ENCODE results near the gene MMP13.

Gene MMP13

GRCh38 chr11:102921587-102922220, 33.8 kb downstream of the MMP13 start:
- DNase-seq, result no peak
- no peaks in the 10 kb centered on the region for H3K9me3 ChIP-seq (ENCODE audit: severe bottlenecking)
- no peak overlapping the region for H3K4me3 ChIP-seq (ENCODE audit: low read depth, low read length)
- no peak overlapping the region for H3K27ac ChIP-seq
- H3K27me3 ChIP-seq (ENCODE audit: insufficient read depth, low read depth, severe bottlenecking), result no peaks in the 10 kb centered on the region
- TF ChIP-seq CTCF (IDR thresholded peaks at IDR 0.05; ENCODE audit: low read depth, low read length), result no peak
- no peaks in the 10 kb centered on the region for H3K36me3 ChIP-seq

- no peak for TF ChIP-seq CTCF (IDR thresholded peaks at IDR 0.05; ENCODE audit: low read depth, low read length)
- no peak overlapping the region for H3K27ac ChIP-seq
- no peaks in the 10 kb centered on the region for H3K27me3 ChIP-seq (ENCODE audit: insufficient read depth, low read depth, severe bottlenecking)
- no peak overlapping the region for H3K4me3 ChIP-seq (ENCODE audit: low read depth, low read length)
- H3K9me3 ChIP-seq (ENCODE audit: severe bottlenecking), result no peaks in the 10 kb centered on the region
- DNase-seq, result no peak
- no peaks in the 10 kb centered on the region for H3K36me3 ChIP-seq
Observed at GRCh38 chr11:102920118-102920684, 35.3 kb downstream of the MMP13 start.

- Histone ChIP-seq H3K4me3 (ENCODE audit: low read depth, low read length) (no peak overlapping the region), H3K27me3 (ENCODE audit: insufficient read depth, low read depth, severe bottlenecking) (no peaks in the 10 kb centered on the region), H3K27ac (no peak overlapping the region), H3K9me3 (ENCODE audit: severe bottlenecking) (no peaks in the 10 kb centered on the region), H3K36me3 (no peaks in the 10 kb centered on the region)
- no peak for DNase-seq
- TF ChIP-seq CTCF (IDR thresholded peaks at IDR 0.05; ENCODE audit: low read depth, low read length), result no peak
Observed at GRCh38 chr11:102915044-102915375, 40.5 kb downstream of the MMP13 start.

GRCh38 chr11:102914238-102915043, 41.1 kb downstream of the MMP13 start:
- Histone ChIP-seq H3K27ac (no peak overlapping the region), H3K4me3 (ENCODE audit: low read depth, low read length) (no peak overlapping the region), H3K36me3 (no peaks in the 10 kb centered on the region), H3K27me3 (ENCODE audit: insufficient read depth, low read depth, severe bottlenecking) (no peaks in the 10 kb centered on the region), H3K9me3 (ENCODE audit: severe bottlenecking) (no peaks in the 10 kb centered on the region)
- peak; percentile 63 for TF ChIP-seq CTCF (IDR thresholded peaks at IDR 0.05; ENCODE audit: low read depth, low read length)
- DNase-seq, result peak; percentile 17

- Histone ChIP-seq H3K36me3 (no peaks in the 10 kb centered on the region), H3K27me3 (ENCODE audit: insufficient read depth, low read depth, severe bottlenecking) (no peaks in the 10 kb centered on the region), H3K4me3 (ENCODE audit: low read depth, low read length) (no peak overlapping the region), H3K9me3 (ENCODE audit: severe bottlenecking) (no peaks in the 10 kb centered on the region), H3K27ac (no peak overlapping the region)
- DNase-seq, result no peak
- no peak for TF ChIP-seq CTCF (IDR thresholded peaks at IDR 0.05; ENCODE audit: low read depth, low read length)
Observed at GRCh38 chr11:102912482-102912830, 43.1 kb downstream of the MMP13 start.

Data from WERI-Rb-1 (cell line).